WTC11 (cell line): ENCODE data around the gene SH2D1B. TPM values are rescaled to one million over a fixed set of nuclear protein-coding genes. Genes with fewer than 3 reads are reported as not detected.

Experiments
- ATAC-seq: fragments of 200-7000 bp; cut with Tn5 transposase; 2 replicates; pipeline ENCODE4 v1.10.0; 2021; ENCODE audit warnings: mild to moderate bottlenecking, moderate library complexity
- CTCF ChIA-PET: fragments of 300-600 bp; sonication (Branson Sonifier 250); formaldehyde crosslinking; loops from one replicate; lab custom pipeline; 2021; ENCODE audit warnings: antibody characterized with exemption; lab: Charles Lee
- POLR2A ChIA-PET: fragments of 350-600 bp; sonication (Branson Sonifier 250); formaldehyde crosslinking; loops from one replicate; lab custom pipeline; 2021; ENCODE audit warnings: antibody characterized with exemption; lab: Charles Lee
- DNase-seq: peaks from one replicate; pipeline ENCODE4 v3.0.0; 2021; ENCODE audit warnings: low spot score
- H3K27ac Mint-ChIP-seq: 2 replicates; pipeline ENCODE4 v1.8.0; 2021; ENCODE audit warnings: mixed read lengths
- H3K27me3 Mint-ChIP-seq: 2 replicates; pipeline ENCODE4 v1.8.0; 2021; ENCODE audit warnings: low read depth, mild to moderate bottlenecking, moderate library complexity, mixed read lengths
- H3K36me3 Mint-ChIP-seq: 2 replicates; pipeline ENCODE4 v1.8.0; 2021; ENCODE audit warnings: mixed read lengths
- H3K4me1 Mint-ChIP-seq: 2 replicates; pipeline ENCODE4 v1.8.0; 2022; ENCODE audit warnings: mixed read lengths
- H3K4me3 Mint-ChIP-seq: 2 replicates; pipeline ENCODE4 v1.8.0; 2021; ENCODE audit warnings: mild to moderate bottlenecking, moderate library complexity, mixed read lengths
- H3K9me3 Mint-ChIP-seq: 2 replicates; pipeline ENCODE4 v1.8.0; 2021; ENCODE audit warnings: mixed read lengths
- ATF2 ChIP-seq: sonication (generic); formaldehyde crosslinking; IDR thresholded peaks from 2 replicates; pipeline ENCODE4 v1.8.1; 2022; ENCODE audit warnings: low read depth, missing genetic modification reagents, borderline replicate concordance
- CBFB ChIP-seq: sonication (generic); formaldehyde crosslinking; IDR thresholded peaks from 2 replicates; pipeline ENCODE4 v1.8.1; 2022; ENCODE audit warnings: mild to moderate bottlenecking, low read depth, missing genetic modification reagents
- E2F1 ChIP-seq: sonication (generic); formaldehyde crosslinking; IDR thresholded peaks from 2 replicates; pipeline ENCODE4 v1.8.0; 2022; ENCODE audit warnings: mild to moderate bottlenecking, missing genetic modification reagents
- EMX1 ChIP-seq: fragments of 250-450 bp; sonication (Bioruptor Pico); IDR thresholded peaks from 2 replicates; pipeline ENCODE4 v1.8.0; 2021; ENCODE audit warnings: mild to moderate bottlenecking
- ESRRA ChIP-seq: sonication (generic); formaldehyde crosslinking; IDR thresholded peaks from 2 replicates; pipeline ENCODE4 v1.8.1; 2022; ENCODE audit warnings: mild to moderate bottlenecking, missing genetic modification reagents, borderline replicate concordance
- GTF2I ChIP-seq: fragments of 250-450 bp; sonication (Bioruptor Pico); conservative IDR thresholded peaks from 2 replicates; pipeline ENCODE4 v1.4.0; 2021; ENCODE audit warnings: mild to moderate bottlenecking
- IRF1 ChIP-seq: sonication (generic); formaldehyde crosslinking; IDR thresholded peaks from 2 replicates; pipeline ENCODE4 v1.8.0; 2023; ENCODE audit warnings: missing genetic modification reagents
- KAT7 ChIP-seq: sonication (generic); formaldehyde crosslinking; IDR thresholded peaks from 2 replicates; pipeline ENCODE4 v1.8.1; 2023; ENCODE audit warnings: missing genetic modification reagents, mild to moderate bottlenecking, borderline replicate concordance
- PRDM15 ChIP-seq: sonication (generic); formaldehyde crosslinking; IDR thresholded peaks from 2 replicates; pipeline ENCODE4 v1.8.0; 2022; ENCODE audit warnings: missing genetic modification reagents
- SMAD3 ChIP-seq: sonication (generic); formaldehyde crosslinking; IDR thresholded peaks from 2 replicates; pipeline ENCODE4 v1.8.0; 2022; ENCODE audit warnings: missing genetic modification reagents, mild to moderate bottlenecking, borderline replicate concordance
- SOX15 ChIP-seq: fragments of 250-450 bp; sonication (Bioruptor Pico); IDR thresholded peaks from 2 replicates; pipeline ENCODE4 v1.9.0; 2021; ENCODE audit warnings: mild to moderate bottlenecking
- STAT6 ChIP-seq: sonication (generic); formaldehyde crosslinking; conservative IDR thresholded peaks from 2 replicates; pipeline ENCODE4 v1.8.1; 2023; ENCODE audit warnings: mild to moderate bottlenecking, low read depth, missing genetic modification reagents, moderate library complexity
- TEAD1 ChIP-seq: sonication (generic); formaldehyde crosslinking; IDR thresholded peaks from 2 replicates; pipeline ENCODE4 v1.8.0; 2022; ENCODE audit warnings: mild to moderate bottlenecking, missing genetic modification reagents
- TP53 ChIP-seq: sonication (generic); formaldehyde crosslinking; IDR thresholded peaks from 2 replicates; pipeline ENCODE4 v1.8.1; 2023; ENCODE audit warnings: mild to moderate bottlenecking, missing genetic modification reagents
- ZBTB21 ChIP-seq: sonication (generic); formaldehyde crosslinking; IDR thresholded peaks from 2 replicates; pipeline ENCODE4 v1.8.1; 2023; ENCODE audit warnings: mild to moderate bottlenecking, missing genetic modification reagents, borderline replicate concordance
- ZNF263 ChIP-seq: sonication (generic); formaldehyde crosslinking; IDR thresholded peaks from 2 replicates; pipeline ENCODE4 v1.8.1; 2022; ENCODE audit warnings: low read depth, mild to moderate bottlenecking, moderate library complexity, missing genetic modification reagents
- ZNF425 ChIP-seq: fragments of 250-450 bp; sonication (Bioruptor Pico); conservative IDR thresholded peaks from 2 replicates; pipeline ENCODE4 v1.9.0; 2021; ENCODE audit warnings: mild to moderate bottlenecking
- ZSCAN18 ChIP-seq: fragments of 250-450 bp; sonication (Bioruptor Pico); IDR thresholded peaks from 2 replicates; pipeline ENCODE4 v2.1.2; 2022; ENCODE audit warnings: mild to moderate bottlenecking, moderate library complexity
- total RNA-seq: library from RNA; stranded (reverse); gene quantifications from 3 replicates; pipeline ENCODE4 v1.2.3, GENCODE V29; 2021

Gene SH2D1B
- total RNA-seq, 1 experiment from 2014 or later: not detected

- TF ChIP-seq KAT7 (CRISPR knock-in tag) (no peak), TEAD1 (no peak), SOX15 (no peak), PRDM15 (no peak), STAT6 (no peak), IRF1 (CRISPR knock-in tag) (no peak)
- Mint-ChIP-seq H3K4me1 (no peaks in the 10 kb centered on the region), H3K4me3 (no peak overlapping the region), H3K36me3 (peaks cover 2% of the 10 kb centered on the region; the same call in 1 of the 2 replicates), H3K9me3 (no peaks in the 10 kb centered on the region), H3K27ac (no peak overlapping the region), H3K27me3 (no peaks in the 10 kb centered on the region)
- DNase-seq: no peak
- ChIA-PET POLR2A (interaction anchor here (0.6 kb wide), 1 partner anchor 149 kb away, joined by 3 read pairs; no protein-coding TSS in a partner anchor), CTCF (interaction anchor here (1.5 to 4.1 kb wide), 3 partner anchors 9 to 311 kb away, joined by 3 to 27 read pairs (median 6); no protein-coding TSS in a partner anchor)
- no peak for ATAC-seq
These were observed 44.9 kb downstream of the SH2D1B start for GRCh38 chr1:162367073-162367472.

- ChIA-PET CTCF (interaction anchor here (0.8 to 4.1 kb wide), 4 partner anchors 9 to 310 kb away, joined by 3 to 27 read pairs (median 4); no protein-coding TSS in a partner anchor), POLR2A (no interaction called here)
- no peaks in the 10 kb centered on the region for H3K4me1 Mint-ChIP-seq
- ATAC-seq (peak; percentile 62), DNase-seq (no peak)
- no peaks in the 10 kb centered on the region for H3K27me3 Mint-ChIP-seq
- no peak for TF ChIP-seq GTF2I (CRISPR knock-in tag)
- no peak for TF ChIP-seq ESRRA (CRISPR knock-in tag)
- no peak for TF ChIP-seq ZNF425 (CRISPR knock-in tag)
- TF ChIP-seq ZBTB21: no peak
- no peak for TF ChIP-seq EMX1
- no peak for TF ChIP-seq ATF2 (CRISPR knock-in tag)
- TF ChIP-seq SMAD3 (CRISPR knock-in tag): no peak
- TF ChIP-seq ZNF263 (CRISPR knock-in tag): no peak
- no peak for TF ChIP-seq ZSCAN18 (CRISPR knock-in tag)
- no peak for TF ChIP-seq CBFB (CRISPR knock-in tag)
- TF ChIP-seq SOX15: no peak
- no peak for TF ChIP-seq E2F1
- TF ChIP-seq TP53 (CRISPR knock-in tag): no peak
- no peak overlapping the region for H3K27ac Mint-ChIP-seq
- no peaks in the 10 kb centered on the region for H3K9me3 Mint-ChIP-seq
- H3K36me3 Mint-ChIP-seq: peaks cover 2% of the 10 kb centered on the region; the same call in 1 of the 2 replicates
- no peak overlapping the region for H3K4me3 Mint-ChIP-seq
These were observed 45.3 kb downstream of the SH2D1B start for GRCh38 chr1:162366671-162367070.
